IMR-90 (cell line): ENCODE results near the gene PIAS1. TPM values are rescaled to one million over a fixed set of nuclear protein-coding genes. Genes with fewer than 3 reads are reported as not detected.
"Not testable (repeated sequence)": the region's sequence is repeated elsewhere in the genome, so short reads cannot be mapped to it uniquely, and the experiment has no call there.

Source experiments
- ATAC-seq: fragments of 200-7000 bp; cut with Tn5 transposase; 2 replicates; pipeline ENCODE4 v1.9.1; 2020; ENCODE audit warnings: low read depth, mild to moderate bottlenecking, moderate library complexity
- BruUV-seq: library from RNA; stranded (reverse); fragments of 400-500 nt; replicated peaks from 2 replicates; lab custom pipeline; 2021; lab: Mats Ljungman, UMichigan
- CTCF ChIA-PET: fragments of 300-600 bp; formaldehyde crosslinking; extraction: SDS; loops from one replicate; lab custom pipeline; 2021; ENCODE audit warnings: antibody characterized with exemption; lab: Yijun Ruan, JAX
- POLR2A ChIA-PET: fragments of 300-600 bp; sonication (Branson Sonifier 250); formaldehyde crosslinking; loops from one replicate; lab custom pipeline; 2022; ENCODE audit warnings: antibody characterized with exemption; ENCODE audit not compliant: unreplicated experiment; lab: Charles Lee
- DNase-seq: peaks from one replicate; pipeline ENCODE4 v3.0.0; 2013
- H2AFZ ChIP-seq: replicated peaks from 2 replicates; pipeline ENCODE3; 2013; ENCODE audit warnings: low read length, mild to moderate bottlenecking; ENCODE audit not compliant: poor library complexity
- H2AK5ac ChIP-seq: 2 replicates; pipeline ENCODE4 v1.6.1; 2013; ENCODE audit warnings: low read depth, low read length, inconsistent platforms
- H2AK9ac ChIP-seq: replicated peaks from 2 replicates; pipeline ENCODE3; 2013; ENCODE audit warnings: mild to moderate bottlenecking, low read depth, low read length, moderate library complexity; ENCODE audit not compliant: poor library complexity
- H2BK120ac ChIP-seq: 2 replicates; pipeline ENCODE4 v1.6.1; 2013; ENCODE audit warnings: low read depth, low read length, inconsistent platforms
- H2BK15ac ChIP-seq: 3 replicates; pipeline ENCODE4 v1.6.1; 2013; ENCODE audit warnings: low read depth, low read length, inconsistent platforms
- H2BK20ac ChIP-seq: 2 replicates; pipeline ENCODE4 v1.6.1; 2013; ENCODE audit warnings: low read depth, mild to moderate bottlenecking, inconsistent platforms, low read length, moderate library complexity
- H2BK5ac ChIP-seq: 2 replicates; pipeline ENCODE4 v1.6.1; 2013; ENCODE audit warnings: mild to moderate bottlenecking, low read depth, low read length, inconsistent platforms; ENCODE audit not compliant: poor library complexity, severe bottlenecking
- H3K14ac ChIP-seq: replicated peaks from 2 replicates; pipeline ENCODE4 v1.6.1; 2013; ENCODE audit warnings: low read depth, low read length, inconsistent platforms
- H3K18ac ChIP-seq: 2 replicates; pipeline ENCODE4 v1.6.1; 2013; ENCODE audit warnings: low read depth, low read length, control low read depth
- H3K23ac ChIP-seq: 2 replicates; pipeline ENCODE4 v1.6.1; 2013; ENCODE audit warnings: low read depth, low read length, inconsistent platforms
- H3K27ac ChIP-seq: 2 replicates; pipeline ENCODE4 v1.5.1; 2013; ENCODE audit warnings: mild to moderate bottlenecking, control low read depth, low read length; ENCODE audit not compliant: insufficient read depth
- H3K27me3 ChIP-seq: 2 replicates; pipeline ENCODE4 v1.6.1; 2013; ENCODE audit warnings: low read length; ENCODE audit not compliant: control insufficient read depth, insufficient read depth
- H3K36me3 ChIP-seq: 2 replicates; pipeline ENCODE4 v1.6.1; 2013; ENCODE audit warnings: low read length, mixed read lengths; ENCODE audit not compliant: control insufficient read depth, insufficient read depth
- H3K4ac ChIP-seq: 2 replicates; pipeline ENCODE4 v1.6.1; 2013; ENCODE audit warnings: low read depth, low read length, inconsistent platforms
- H3K4me1 ChIP-seq: 2 replicates; pipeline ENCODE4 v1.6.1; 2013; ENCODE audit warnings: low read length, mixed read lengths; ENCODE audit not compliant: control insufficient read depth, insufficient read depth
- H3K4me2 ChIP-seq: 2 replicates; pipeline ENCODE4 v1.6.1; 2013; ENCODE audit warnings: low read depth, mild to moderate bottlenecking, control low read depth, low read length, moderate library complexity
- H3K4me3 ChIP-seq: 2 replicates; pipeline ENCODE4 v1.5.1; 2013; ENCODE audit warnings: low read depth, mild to moderate bottlenecking, control low read depth, low read length, moderate library complexity; ENCODE audit not compliant: insufficient read depth
- H3K56ac ChIP-seq: 2 replicates; pipeline ENCODE4 v1.6.1; 2013; ENCODE audit warnings: low read length, inconsistent platforms; ENCODE audit not compliant: insufficient read depth; ENCODE audit errors: extremely low read depth
- H3K79me1 ChIP-seq, 2 experiments: 2 replicates each; pipeline ENCODE4 v1.6.1; 2013; ENCODE audit warnings: low read length in 2 of 2, inconsistent platforms in 1 of 2, low read depth in 1 of 2
- H3K9ac ChIP-seq: 2 replicates; pipeline ENCODE4 v1.6.1; 2013; ENCODE audit warnings: low read depth, low read length, control low read depth
- H3K9me1 ChIP-seq: 2 replicates; pipeline ENCODE4 v1.6.1; 2013; ENCODE audit warnings: low read length, inconsistent platforms; ENCODE audit not compliant: insufficient read depth
- H3K9me3 ChIP-seq: 2 replicates; pipeline ENCODE4 v1.6.1; 2013; ENCODE audit warnings: low read length; ENCODE audit not compliant: control insufficient read depth, insufficient read depth
- H4K20me1 ChIP-seq: 2 replicates; pipeline ENCODE4 v1.6.1; 2013; ENCODE audit warnings: low read length, inconsistent platforms; ENCODE audit not compliant: insufficient read depth
- H4K5ac ChIP-seq: 2 replicates; pipeline ENCODE4 v1.6.1; 2013; ENCODE audit warnings: mild to moderate bottlenecking, low read depth, low read length, control low read depth
- H4K8ac ChIP-seq, 2 experiments: 2 replicates each; pipeline ENCODE4 v1.6.1; 2013; ENCODE audit warnings: low read depth in 2 of 2, low read length in 2 of 2, control low read depth in 1 of 2, inconsistent platforms in 1 of 2
- H4K91ac ChIP-seq: 2 replicates; pipeline ENCODE4 v1.6.1; 2013; ENCODE audit warnings: low read depth, low read length, inconsistent platforms; ENCODE audit not compliant: insufficient read depth
- ELK1 ChIP-seq: fragments of 150-350 bp; IDR thresholded peaks from 2 replicates; pipeline ENCODE4 v1.6.1; 2016; ENCODE audit warnings: low read depth, mild to moderate bottlenecking, low read length, moderate library complexity, borderline replicate concordance
- WGBS, 2 experiments: methylation state at CpG; one replicate each; pipeline versions ENCODE4 v1.1.5 to v1.1.7; 2013; ENCODE audit warnings: missing lambda C conversion rate in 2 of 2; ENCODE audit not compliant: insufficient read length in 1 of 2; ENCODE audit errors: extremely low coverage in 2 of 2; 5-methylcytosine and 5-hydroxymethylcytosine counted together
- dilution Hi-C: fragments of 300-500 bp; cut with HindIII; formaldehyde crosslinking; loops from one replicate; pipeline ENCODE4 v1.14.3; 2018; ENCODE audit warnings: low sequenced_read_pairs; ENCODE audit not compliant: unreplicated experiment
- in situ Hi-C: fragments of 300-500 bp; cut with MboI; formaldehyde crosslinking; loops from 3 replicates; pipeline ENCODE4 v1.14.3; 2019; ENCODE audit warnings: low sequenced_read_pairs, inconsistent platforms, mixed read lengths
- intact Hi-C: fragments of 100-400 bp; cut with micrococcal nuclease; formaldehyde crosslinking; loops from 2 replicates; pipeline ENCODE4 v1.10.0; 2022
- polyA plus RNA-seq, 3 experiments: library from polyadenylated mRNA; depleted of rRNA; stranded (reverse); fragments of >200 nt; gene quantifications; 2 replicates each; pipeline ENCODE4 v1.2.3, GENCODE V29; 2012; ENCODE audit warnings: low replicate concordance in 1 of 3
- total RNA-seq: library from RNA; depleted of rRNA; stranded (reverse); fragments of >200 nt; gene quantifications from 2 replicates; pipeline ENCODE4 v1.2.3, GENCODE V29; 2012

PIAS1 gene
- total and polyA plus RNA-seq, 2 of the 4 experiments (the other 2 are of a cell fraction), result 20.0 to 63.6 TPM

- no peak for TF ChIP-seq ELK1
These were observed at the start of gene PIAS1 (continued) for GRCh38 chr15:68053701-68054627.

- H3K36me3 ChIP-seq, H3K4me3 ChIP-seq, H2AK5ac ChIP-seq, H3K4me1 ChIP-seq, H3K18ac ChIP-seq, H3K9me1 ChIP-seq, CTCF ChIA-PET, H4K5ac ChIP-seq, H2AK9ac ChIP-seq, H3K4me2 ChIP-seq, H2BK120ac ChIP-seq, BruUV-seq, ATAC-seq, intact Hi-C loops, H3K14ac ChIP-seq, H3K4ac ChIP-seq, H4K91ac ChIP-seq, dilution Hi-C loops, H2AFZ ChIP-seq, H3K23ac ChIP-seq, DNase-seq, H3K27ac ChIP-seq, H3K9me3 ChIP-seq, H2BK20ac ChIP-seq, POLR2A ChIA-PET, in situ Hi-C loops, H2BK5ac ChIP-seq, H3K56ac ChIP-seq, H4K8ac ChIP-seq, H4K20me1 ChIP-seq, H3K9ac ChIP-seq, H2BK15ac ChIP-seq, H3K79me1 ChIP-seq: not testable (repeated sequence)
- H3K27me3 ChIP-seq, result peaks cover 20% of the 10 kb centered on the region
- WGBS, 2 experiments, result no CpG with 5 or more reads among the region's 5 CpGs
These were observed 46.5 kb upstream of the PIAS1 start for GRCh38 chr15:68007642-68008041.
